IMR-90 (cell line): Measurements from ENCODE around the gene LIPE.

Experiments
- CTCF ChIP-seq: conservative IDR thresholded peaks from 2 replicates; pipeline ENCODE4 v1.5.1; 2012; ENCODE audit warnings: mild to moderate bottlenecking, low read depth, low read length, improper control_type of control experiment
- POLR2A ChIP-seq: IDR thresholded peaks from 2 replicates; pipeline ENCODE4 v1.6.1; 2012; ENCODE audit warnings: mild to moderate bottlenecking, low read depth, low read length

GRCh38 chr19:42455086-42455485 lies 27.9 kb upstream of the LIPE start:
- TF ChIP-seq POLR2A (no peak), CTCF (no peak)
